Prostate gland (tissue), 2 donors: ENCODE data around the gene CARD18. TPM values are rescaled to one million over a fixed set of nuclear protein-coding genes. Genes with fewer than 3 reads are reported as not detected.

ENCODE experiments used
- DNase-seq: peaks from one replicate; pipeline ENCODE4 v3.0.0-alpha.2; 2019; ENCODE audit warnings: low spot score
- H3K27ac ChIP-seq, 2 donors: fragments of 200-600 bp; sonication (generic); 2 replicates each; pipeline ENCODE4 v1.5.1; 2017 to 2019
- H3K27me3 ChIP-seq: fragments of 200-600 bp; sonication (generic); replicated peaks from 2 replicates; pipeline ENCODE4 v1.5.1; 2019; ENCODE audit not compliant: insufficient read depth
- H3K36me3 ChIP-seq, 2 donors: fragments of 200-600 bp; sonication (generic); 1 replicate in 1 of 2; 2 replicates in 1 of 2; pipeline versions ENCODE4 v1.5.1 to v1.8.1; 2017 to 2019
- H3K4me1 ChIP-seq: fragments of 200-600 bp; sonication (generic); replicated peaks from 2 replicates; pipeline ENCODE4 v1.5.1; 2019
- H3K4me3 ChIP-seq, 2 donors: fragments of 200-600 bp; sonication (generic); 2 replicates each; pipeline ENCODE4 v1.5.1; 2017 to 2019
- H3K9me3 ChIP-seq: fragments of 200-600 bp; sonication (generic); 2 replicates; pipeline ENCODE4 v1.5.1; 2017
- CTCF ChIP-seq, 4 experiments: fragments of 200-600 bp in 2 of 4; fragments of 450-650 bp in 2 of 4; sonication (generic) in 2 of 4; IDR thresholded peaks; 1 replicate in 3 of 4; 2 replicates in 1 of 4; pipeline ENCODE4 v1.5.1; 2016 to 2019; ENCODE audit warnings: antibody characterized with exemption in 4 of 4, mild to moderate bottlenecking in 2 of 4, moderate library complexity in 2 of 4
- POLR2A ChIP-seq: fragments of 450-650 bp; IDR thresholded peaks from one replicate; pipeline ENCODE4 v1.6.1; 2016; ENCODE audit warnings: antibody characterized with exemption, mild to moderate bottlenecking
- POLR2AphosphoS5 ChIP-seq: sonication (generic); formaldehyde crosslinking; IDR thresholded peaks from one replicate; pipeline ENCODE4 v1.6.1; 2017; ENCODE audit warnings: antibody characterized with exemption
- WGBS: methylation state at CpG from one replicate; pipeline ENCODE4 v1.1.5; 2018; 5-methylcytosine and 5-hydroxymethylcytosine counted together
- intact Hi-C: fragments of 100-400 bp; cut with DNase I; formaldehyde crosslinking; loops from one replicate; pipeline ENCODE4 v1.14.2; 2022
- total RNA-seq, 2 donors: library from RNA; depleted of rRNA; stranded (reverse); fragments of >200 nt; gene quantifications; one replicate each; pipeline ENCODE4 v1.1.0, GENCODE V29; 2016

The CARD18 gene
- total RNA-seq, 2 donors from 2014 or later, result not detected

GRCh38 chr11:105153392-105153791, 13.8 kb upstream of the CARD18 start:
- Histone ChIP-seq H3K27ac (no peak overlapping the region), H3K4me3 (no peak overlapping the region), H3K36me3 (no peaks in the 10 kb centered on the region), H3K4me1 (no peaks in the 10 kb centered on the region), H3K9me3 (no peaks in the 10 kb centered on the region), H3K27me3 (no peaks in the 10 kb centered on the region)
- TF ChIP-seq POLR2AphosphoS5 (no peak), POLR2A (no peak), CTCF (IDR thresholded peaks at IDR 0.05) (no peak)
- 97% methylated on average over 11 of the region's 11 CpGs for WGBS
- intact Hi-C loops, result no loop called here
- no peak for DNase-seq

GRCh38 chr11:105152560-105152959, 13.0 kb upstream of the CARD18 start:
- Histone ChIP-seq H3K27ac (no peak overlapping the region), H3K4me1 (no peaks in the 10 kb centered on the region), H3K4me3 (no peak overlapping the region), H3K27me3 (no peaks in the 10 kb centered on the region), H3K9me3 (no peaks in the 10 kb centered on the region), H3K36me3 (no peaks in the 10 kb centered on the region)
- intact Hi-C loops, result no loop called here
- DNase-seq, result no peak
- WGBS, result 82% methylated on average over 5 of the region's 5 CpGs
- no peak for TF ChIP-seq CTCF (IDR thresholded peaks at IDR 0.05)
- no peak for TF ChIP-seq POLR2A
- TF ChIP-seq POLR2AphosphoS5, result no peak

- H3K9me3 ChIP-seq, result no peaks in the 10 kb centered on the region
- TF ChIP-seq POLR2AphosphoS5 (no peak), POLR2A (no peak), CTCF (IDR thresholded peaks at IDR 0.05) (no peak)
- intact Hi-C loops, result no loop called here
- no peak overlapping the region for H3K4me3 ChIP-seq
- H3K36me3 ChIP-seq, result no peaks in the 10 kb centered on the region
- H3K27me3 ChIP-seq, result no peaks in the 10 kb centered on the region
- whole genome bisulfite sequencing, result 82% methylated on average over 6 of the region's 6 CpGs
- no peaks in the 10 kb centered on the region for H3K4me1 ChIP-seq
- H3K27ac ChIP-seq, result no peak overlapping the region
- no peak for DNase-seq
These were observed 12.5 kb upstream of the CARD18 start for GRCh38 chr11:105152021-105152512.

- Histone ChIP-seq H3K9me3 (no peaks in the 10 kb centered on the region), H3K36me3 (no peaks in the 10 kb centered on the region), H3K4me1 (no peaks in the 10 kb centered on the region), H3K27me3 (no peaks in the 10 kb centered on the region), H3K27ac (no peak overlapping the region), H3K4me3 (no peak overlapping the region)
- DNase-seq, result no peak
- no peak for TF ChIP-seq CTCF (IDR thresholded peaks at IDR 0.05)
- TF ChIP-seq POLR2A, result no peak
- no peak for TF ChIP-seq POLR2AphosphoS5
- intact Hi-C loops, result no loop called here
These were observed 9.9 kb upstream of the CARD18 start for GRCh38 chr11:105149477-105149876.

- Histone ChIP-seq H3K4me1 (no peaks in the 10 kb centered on the region), H3K36me3 (no peaks in the 10 kb centered on the region), H3K27ac (no peak overlapping the region), H3K27me3 (no peaks in the 10 kb centered on the region), H3K9me3 (no peaks in the 10 kb centered on the region), H3K4me3 (no peak overlapping the region)
- intact Hi-C loops, result no loop called here
- no peak for DNase-seq
- TF ChIP-seq CTCF (IDR thresholded peaks at IDR 0.05) (no peak), POLR2AphosphoS5 (no peak), POLR2A (no peak)
- 87% methylated on average over 5 of the region's 5 CpGs for WGBS
These were observed 8.7 kb upstream of the CARD18 start for GRCh38 chr11:105148241-105148640.
